ENCODE data around the gene CPNE9. TPM values are rescaled to one million over a fixed set of nuclear protein-coding genes. Genes with fewer than 3 reads are reported as not detected.
A peak's percentile ranks its signal among the peaks of the same experiment; 100 is the strongest.

The CPNE9 gene
- total RNA-seq, 1 experiment from 2014 or later, result 3.5 TPM

- Histone ChIP-seq H2BK12ac (ENCODE audit: insufficient read length, low read depth, low read length) (no peak overlapping the region), H3K14ac (ENCODE audit: insufficient read depth, low read length) (no peak overlapping the region), H3K79me1 (ENCODE audit: insufficient read depth, low read depth, low read length, poor library complexity, severe bottlenecking) (no peaks in the 10 kb centered on the region), H3K79me2 (ENCODE audit: insufficient read depth, low read length) (no peaks in the 10 kb centered on the region), H3K27ac (ENCODE audit: insufficient read length, low read depth, low read length) (no peak overlapping the region), H3T11ph (ENCODE audit: low read length) (no peak overlapping the region), H2BK15ac (ENCODE audit: low read depth, low read length) (no peak overlapping the region), H3K4me2 (ENCODE audit: insufficient read depth, insufficient read length, low read length) (no peak overlapping the region), H2BK120ac (ENCODE audit: low read depth, low read length, poor library complexity, severe bottlenecking) (no peak overlapping the region), H3K23ac (ENCODE audit: insufficient read length, low read depth, low read length) (no peak overlapping the region), H3K4me1 (ENCODE audit: insufficient read depth, low read length) (no peaks in the 10 kb centered on the region; the same call in 1 of the 2 replicates), H2BK5ac (ENCODE audit: insufficient read length, low read length) (no peak overlapping the region), H4K8ac (replicated peaks; ENCODE audit: insufficient read length, low read depth, low read length) (no peak overlapping the region), H4K20me1 (ENCODE audit: control insufficient read depth, insufficient read depth, insufficient read length) (no peaks in the 10 kb centered on the region), H2BK20ac (ENCODE audit: low read depth, low read length, poor library complexity, severe bottlenecking) (no peak overlapping the region), H3K4ac (ENCODE audit: low read depth, low read length) (no peak overlapping the region), H3K27me3 (ENCODE audit: insufficient read depth, low read length) (no peaks in the 10 kb centered on the region), H2AFZ (ENCODE audit: low read length) (no peak overlapping the region), H3K18ac (ENCODE audit: insufficient read length, low read depth, low read length) (no peak overlapping the region), H2AK5ac (ENCODE audit: insufficient read length, low read length) (no peak overlapping the region), H3K56ac (ENCODE audit: insufficient read length, low read depth, low read length) (no peak overlapping the region), H3K9me3 (ENCODE audit: control insufficient read depth, low read depth, low read length) (no peaks in the 10 kb centered on the region), H4K91ac (ENCODE audit: insufficient read length, low read depth, low read length) (no peak overlapping the region), H3K23me2 (ENCODE audit: insufficient read length, low read depth, low read length, poor library complexity, severe bottlenecking) (no peaks in the 10 kb centered on the region), H4K5ac (ENCODE audit: insufficient read length, low read depth, low read length) (no peak overlapping the region), H3K9ac (ENCODE audit: extremely low read depth, insufficient read length, low read length) (no peak overlapping the region)
- Mint-ChIP-seq H3K9me3 (no peaks in the 10 kb centered on the region), H3K4me3 (no peak overlapping the region), H3K4me1 (peaks cover 8 to 12% of the 10 kb centered on the region in 2 experiments), H3K36me3 (ENCODE audit: insufficient read depth in 1 of 3, low read depth in 3 of 3) (no peaks in the 10 kb centered on the region), H3K27ac (peak overlapping the region in 2 of 3 experiments; percentile 11 to 60; a peak in 2 of 7 replicates), H3K27me3 (ENCODE audit: low read depth) (peaks cover 10% of the 10 kb centered on the region)
- TF ChIP-seq, protein P1, sequence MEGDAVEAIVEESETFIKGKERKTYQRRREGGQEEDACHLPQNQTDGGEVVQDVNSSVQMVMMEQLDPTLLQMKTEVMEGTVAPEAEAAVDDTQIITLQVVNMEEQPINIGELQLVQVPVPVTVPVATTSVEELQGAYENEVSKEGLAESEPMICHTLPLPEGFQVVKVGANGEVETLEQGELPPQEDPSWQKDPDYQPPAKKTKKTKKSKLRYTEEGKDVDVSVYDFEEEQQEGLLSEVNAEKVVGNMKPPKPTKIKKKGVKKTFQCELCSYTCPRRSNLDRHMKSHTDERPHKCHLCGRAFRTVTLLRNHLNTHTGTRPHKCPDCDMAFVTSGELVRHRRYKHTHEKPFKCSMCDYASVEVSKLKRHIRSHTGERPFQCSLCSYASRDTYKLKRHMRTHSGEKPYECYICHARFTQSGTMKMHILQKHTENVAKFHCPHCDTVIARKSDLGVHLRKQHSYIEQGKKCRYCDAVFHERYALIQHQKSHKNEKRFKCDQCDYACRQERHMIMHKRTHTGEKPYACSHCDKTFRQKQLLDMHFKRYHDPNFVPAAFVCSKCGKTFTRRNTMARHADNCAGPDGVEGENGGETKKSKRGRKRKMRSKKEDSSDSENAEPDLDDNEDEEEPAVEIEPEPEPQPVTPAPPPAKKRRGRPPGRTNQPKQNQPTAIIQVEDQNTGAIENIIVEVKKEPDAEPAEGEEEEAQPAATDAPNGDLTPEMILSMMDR (conservative IDR thresholded peaks at IDR 0.05), result no peak
- no CpG with 5 or more reads among the region's 4 CpGs for WGBS (ENCODE audit: extremely low coverage, insufficient read length, low lambda C conversion rate)
- peak; percentile 73 for DNase-seq
Observed at GRCh38 chr3:9715136-9715535, 11.5 kb downstream of the CPNE9 start.

All from H9 (cell line).